ENCODE measurements around the gene GZMA. TPM values are rescaled to one million over a fixed set of nuclear protein-coding genes. Genes with fewer than 3 reads are reported as not detected.
"Not testable (repeated sequence)": the region's sequence is repeated elsewhere in the genome, so short reads cannot be mapped to it uniquely, and the experiment has no call there.

The GZMA gene
- total and polyA plus RNA-seq, 2 donors = 1.4 to 1.7 TPM

DNA sequence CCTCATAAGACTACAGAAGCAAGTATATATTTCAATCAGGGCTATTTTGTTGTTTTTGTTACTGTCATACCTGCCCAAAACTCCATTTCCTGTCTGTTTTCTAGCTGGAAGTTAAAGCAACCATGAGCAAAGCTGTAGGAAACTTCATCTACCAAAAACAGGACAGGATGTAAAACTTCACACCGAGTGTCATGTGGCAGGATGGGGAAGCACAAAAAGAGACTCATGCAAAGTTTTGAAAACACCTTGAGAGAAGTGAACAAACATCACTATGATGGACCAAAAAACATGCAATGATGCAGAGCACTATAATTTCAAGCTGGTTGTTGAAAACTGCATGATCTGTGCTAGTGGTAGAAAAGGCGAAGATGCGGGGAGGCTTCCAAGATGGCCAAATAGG, 6.3 kb upstream of the GZMA start:
- Histone ChIP-seq H3K36me3 (ENCODE audit: insufficient read depth) (no peaks in the 10 kb centered on the region), H3K4me3 (ENCODE audit: low read depth, low read length) (no peak overlapping the region), H3K27ac (ENCODE audit: low read depth) (no peak overlapping the region), H3K4me1 (ENCODE audit: insufficient read depth) (no peaks in the 10 kb centered on the region)
- no peak for DNase-seq (ENCODE audit: extremely low spot score)
- WGBS = 73% methylated on average over 3 of the region's 3 CpGs

GRCh38 chr5:55096861-55097260, 5.6 kb upstream of the GZMA start:
- no peaks in the 10 kb centered on the region for H3K4me1 ChIP-seq (ENCODE audit: insufficient read depth)
- no peaks in the 10 kb centered on the region for H3K36me3 ChIP-seq (ENCODE audit: insufficient read depth)
- no peak overlapping the region for H3K27ac ChIP-seq (ENCODE audit: low read depth)
- H3K4me3 ChIP-seq (ENCODE audit: low read depth, low read length) = no peak overlapping the region
- WGBS = 76% methylated on average over 6 of the region's 6 CpGs
- DNase-seq (ENCODE audit: extremely low spot score) = no peak

DNA sequence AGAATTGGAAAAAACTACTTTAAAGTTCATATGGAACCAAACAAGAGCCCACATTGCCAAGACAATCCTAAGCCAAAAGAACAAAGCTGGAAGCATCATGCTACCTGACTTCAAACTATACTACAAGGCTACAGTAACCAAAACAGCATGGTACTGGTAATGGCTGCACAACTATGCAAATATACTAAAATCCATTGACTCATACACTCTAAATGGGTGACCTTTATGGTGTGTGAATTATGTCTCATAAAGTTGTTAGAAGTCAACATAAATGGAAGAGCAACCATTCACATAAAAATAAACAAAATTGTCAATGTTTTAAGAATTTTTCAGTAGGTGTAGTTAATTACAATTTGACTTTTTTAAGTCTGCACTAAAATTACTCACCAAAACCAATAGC, 1.3 kb upstream of the GZMA start:
- DNase-seq (ENCODE audit: extremely low spot score); H3K27ac ChIP-seq (ENCODE audit: low read depth); H3K36me3 ChIP-seq (ENCODE audit: insufficient read depth); H3K4me1 ChIP-seq (ENCODE audit: insufficient read depth); H3K4me3 ChIP-seq (ENCODE audit: low read depth, low read length): not testable (repeated sequence)

DNA sequence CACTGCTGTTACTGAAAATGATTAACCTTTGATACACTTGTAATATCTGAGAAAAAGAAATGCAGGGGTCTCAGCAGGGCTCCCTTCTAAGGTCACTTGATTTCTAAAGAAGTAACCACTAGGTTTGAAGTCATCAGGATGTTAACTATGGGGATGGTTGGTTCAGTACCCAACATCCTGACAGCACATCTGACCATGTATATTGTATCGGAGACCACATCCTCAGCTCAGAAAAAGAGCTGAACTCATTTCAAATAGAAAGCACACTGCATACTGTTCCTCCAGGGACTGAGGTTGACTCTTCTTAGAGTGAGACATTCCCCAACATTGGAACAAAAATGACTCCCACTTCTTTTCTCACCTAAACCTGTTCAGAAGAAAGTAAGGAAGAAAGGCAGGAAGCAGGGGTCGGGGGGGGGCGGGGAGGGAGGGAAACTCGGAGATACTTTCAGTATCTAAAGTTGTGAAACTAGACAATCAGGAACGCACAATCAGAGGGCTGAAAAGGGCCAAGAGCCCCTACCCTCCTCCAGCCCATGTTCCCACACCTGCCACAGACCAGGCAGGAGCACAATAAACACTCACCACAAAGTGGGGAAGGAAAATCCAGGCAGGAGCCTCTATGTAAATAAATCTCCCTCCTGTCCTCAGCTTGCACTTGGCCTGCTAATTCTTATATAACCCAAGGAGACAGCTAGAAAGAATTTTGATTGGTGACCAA, 730 bp upstream of the GZMA start:
- no peaks in the 10 kb centered on the region for H3K4me1 ChIP-seq (ENCODE audit: insufficient read depth)
- no peak overlapping the region for H3K27ac ChIP-seq (ENCODE audit: low read depth)
- 68% methylated on average over 5 of the region's 5 CpGs for WGBS
- DNase-seq (ENCODE audit: extremely low spot score) = no peak
- H3K36me3 ChIP-seq (ENCODE audit: insufficient read depth) = no peaks in the 10 kb centered on the region
- no peak overlapping the region for H3K4me3 ChIP-seq (ENCODE audit: low read depth, low read length)

GRCh38 chr5:55104036-55104772, 1.8 kb downstream of the GZMA start:
- 87% methylated on average over 2 of the region's 2 CpGs for WGBS
- no peak for DNase-seq (ENCODE audit: extremely low spot score)
- Histone ChIP-seq H3K27ac (ENCODE audit: low read depth) (no peak overlapping the region), H3K4me3 (ENCODE audit: low read depth, low read length) (no peak overlapping the region), H3K36me3 (ENCODE audit: insufficient read depth) (no peaks in the 10 kb centered on the region), H3K4me1 (ENCODE audit: insufficient read depth) (no peaks in the 10 kb centered on the region)

DNA sequence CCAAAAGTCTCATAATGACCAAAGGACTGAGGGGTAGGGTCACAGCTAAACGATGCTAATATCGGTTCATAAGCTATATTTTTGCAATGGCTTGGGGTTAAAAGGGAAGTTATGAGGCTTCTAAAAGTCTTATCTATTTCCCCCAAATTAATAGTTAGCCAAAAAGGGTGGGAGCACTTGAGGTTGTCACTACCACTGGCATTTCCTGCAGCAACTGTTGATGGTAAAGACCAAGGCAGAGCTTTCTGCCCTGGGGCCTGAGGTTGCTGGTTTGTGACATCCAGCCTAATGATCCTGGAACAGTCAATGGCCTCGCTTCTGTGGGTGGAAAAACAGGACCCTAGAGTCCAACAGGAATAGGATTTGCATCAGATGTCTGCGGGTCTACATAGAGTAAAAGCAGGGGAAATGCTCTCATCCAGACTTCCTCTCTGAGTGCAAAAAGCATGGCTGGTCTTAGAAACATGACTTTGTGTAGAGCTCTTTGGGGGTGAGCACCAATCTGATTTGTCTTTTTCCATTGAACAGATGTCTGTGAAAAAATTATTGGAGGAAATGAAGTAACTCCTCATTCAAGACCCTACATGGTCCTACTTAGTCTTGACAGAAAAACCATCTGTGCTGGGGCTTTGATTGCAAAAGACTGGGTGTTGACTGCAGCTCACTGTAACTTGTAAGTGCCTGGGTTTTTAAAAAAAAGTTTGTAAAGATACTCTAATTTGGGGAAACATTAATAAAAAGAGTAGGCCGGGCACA, 2.7 kb downstream of the GZMA start:
- H3K27ac ChIP-seq (ENCODE audit: low read depth) = no peak overlapping the region
- 81% methylated on average over 5 of the region's 5 CpGs for WGBS
- no peaks in the 10 kb centered on the region for H3K4me1 ChIP-seq (ENCODE audit: insufficient read depth)
- DNase-seq (ENCODE audit: extremely low spot score) = no peak
- H3K36me3 ChIP-seq (ENCODE audit: insufficient read depth) = no peaks in the 10 kb centered on the region
- H3K4me3 ChIP-seq (ENCODE audit: low read depth, low read length) = no peak overlapping the region

GRCh38 chr5:55105976-55106375, 3.5 kb downstream of the GZMA start:
- H3K4me3 ChIP-seq (ENCODE audit: low read depth, low read length) = not testable (repeated sequence)

DNA sequence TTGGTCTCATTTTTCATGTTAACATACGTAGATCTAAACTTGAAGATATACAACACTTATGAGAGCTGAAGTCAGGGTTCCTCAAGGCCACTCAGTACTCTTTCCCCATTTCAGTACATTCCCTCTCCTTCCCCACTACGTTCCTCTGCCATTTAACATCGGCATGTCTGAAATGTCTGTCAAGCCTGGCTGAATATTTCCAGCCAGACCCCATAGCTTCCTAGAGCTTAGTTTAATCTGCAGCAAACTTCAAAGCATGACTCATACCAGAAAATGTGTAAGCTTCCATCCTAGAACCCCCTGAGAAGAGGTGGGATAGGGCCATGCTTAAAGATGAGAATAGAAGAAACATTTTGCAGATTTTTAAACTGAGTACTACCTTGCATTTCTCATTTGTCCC, 6.2 kb downstream of the GZMA start:
- no peak for DNase-seq (ENCODE audit: extremely low spot score)
- Histone ChIP-seq H3K27ac (ENCODE audit: low read depth) (no peak overlapping the region), H3K4me3 (ENCODE audit: low read depth, low read length) (no peak overlapping the region), H3K36me3 (ENCODE audit: insufficient read depth) (no peaks in the 10 kb centered on the region), H3K4me1 (ENCODE audit: insufficient read depth) (no peaks in the 10 kb centered on the region)
- 71% methylated on average over 3 of the region's 3 CpGs for WGBS

More at GRCh38 chr5:55105976-55106375, 3.5 kb downstream of the GZMA start:
- H3K27ac ChIP-seq (ENCODE audit: low read depth); H3K4me1 ChIP-seq (ENCODE audit: insufficient read depth); DNase-seq (ENCODE audit: extremely low spot score); H3K36me3 ChIP-seq (ENCODE audit: insufficient read depth): not testable (repeated sequence)

GRCh38 chr5:55110217-55110616, 7.8 kb downstream of the GZMA start:
- no peak for DNase-seq (ENCODE audit: extremely low spot score)
- WGBS = 79% methylated on average over 2 of the region's 2 CpGs
- no peak overlapping the region for H3K27ac ChIP-seq (ENCODE audit: low read depth)
- H3K4me3 ChIP-seq (ENCODE audit: low read depth, low read length) = no peak overlapping the region
- H3K4me1 ChIP-seq (ENCODE audit: insufficient read depth) = no peaks in the 10 kb centered on the region
- H3K36me3 ChIP-seq (ENCODE audit: insufficient read depth) = no peaks in the 10 kb centered on the region

DNA sequence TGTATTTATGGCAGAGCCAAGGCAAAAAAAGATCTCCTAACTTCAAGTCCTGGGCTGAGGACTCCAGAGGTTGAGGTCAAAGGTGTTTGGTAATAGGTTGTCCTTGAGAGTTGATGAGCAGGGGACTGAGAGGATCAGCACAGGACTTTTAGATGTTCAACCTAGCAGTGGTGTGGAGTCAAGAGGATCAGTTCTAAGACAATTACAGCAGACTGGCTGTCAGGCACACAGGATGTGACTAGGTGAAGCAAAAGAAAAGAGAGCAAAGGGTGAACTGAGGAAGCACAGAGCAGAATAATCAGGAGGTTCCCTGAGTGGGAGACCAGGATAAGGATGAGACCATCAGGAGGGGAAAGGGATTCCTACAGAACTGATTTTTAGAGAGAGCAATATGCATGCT, 10.9 kb downstream of the GZMA start:
- Histone ChIP-seq H3K4me1 (ENCODE audit: insufficient read depth) (no peaks in the 10 kb centered on the region), H3K36me3 (ENCODE audit: insufficient read depth) (no peaks in the 10 kb centered on the region), H3K4me3 (ENCODE audit: low read depth, low read length) (no peak overlapping the region), H3K27ac (ENCODE audit: low read depth) (no peak overlapping the region)
- no peak for DNase-seq (ENCODE audit: extremely low spot score)

DNA sequence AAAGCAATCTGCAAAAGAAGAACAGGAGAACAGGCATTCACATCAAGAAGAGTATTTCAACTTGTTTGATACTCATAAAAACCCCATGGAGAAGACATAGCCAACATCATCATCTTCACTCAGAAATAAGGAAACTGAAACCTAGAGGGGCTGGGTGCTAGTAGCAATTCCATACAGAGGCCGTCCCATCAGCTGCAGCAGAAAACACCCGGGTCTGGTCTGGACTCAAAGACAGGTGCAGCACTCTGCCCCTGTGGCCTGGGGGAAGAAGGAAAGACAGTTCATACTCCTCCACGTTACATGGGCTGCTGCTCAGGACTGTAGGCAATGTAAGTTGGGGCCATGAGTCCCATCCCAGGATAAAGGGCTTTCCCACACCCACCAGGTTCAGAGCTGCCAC, 11.6 kb downstream of the GZMA start:
- Histone ChIP-seq H3K36me3 (ENCODE audit: insufficient read depth) (no peaks in the 10 kb centered on the region), H3K4me1 (ENCODE audit: insufficient read depth) (no peaks in the 10 kb centered on the region), H3K4me3 (ENCODE audit: low read depth, low read length) (no peak overlapping the region), H3K27ac (ENCODE audit: low read depth) (no peak overlapping the region)
- no peak for DNase-seq (ENCODE audit: extremely low spot score)
- WGBS = 81% methylated on average over 3 of the region's 3 CpGs

- no peak overlapping the region for H3K27ac ChIP-seq (ENCODE audit: low read depth)
- H3K36me3 ChIP-seq (ENCODE audit: insufficient read depth) = no peaks in the 10 kb centered on the region
- no peak overlapping the region for H3K4me3 ChIP-seq (ENCODE audit: low read depth, low read length)
- WGBS = 72% methylated on average over 3 of the region's 3 CpGs
- no peak for DNase-seq (ENCODE audit: extremely low spot score)
- no peaks in the 10 kb centered on the region for H3K4me1 ChIP-seq (ENCODE audit: insufficient read depth)
These were observed 20.9 kb downstream of the GZMA start for GRCh38 chr5:55123365-55123764.

DNA sequence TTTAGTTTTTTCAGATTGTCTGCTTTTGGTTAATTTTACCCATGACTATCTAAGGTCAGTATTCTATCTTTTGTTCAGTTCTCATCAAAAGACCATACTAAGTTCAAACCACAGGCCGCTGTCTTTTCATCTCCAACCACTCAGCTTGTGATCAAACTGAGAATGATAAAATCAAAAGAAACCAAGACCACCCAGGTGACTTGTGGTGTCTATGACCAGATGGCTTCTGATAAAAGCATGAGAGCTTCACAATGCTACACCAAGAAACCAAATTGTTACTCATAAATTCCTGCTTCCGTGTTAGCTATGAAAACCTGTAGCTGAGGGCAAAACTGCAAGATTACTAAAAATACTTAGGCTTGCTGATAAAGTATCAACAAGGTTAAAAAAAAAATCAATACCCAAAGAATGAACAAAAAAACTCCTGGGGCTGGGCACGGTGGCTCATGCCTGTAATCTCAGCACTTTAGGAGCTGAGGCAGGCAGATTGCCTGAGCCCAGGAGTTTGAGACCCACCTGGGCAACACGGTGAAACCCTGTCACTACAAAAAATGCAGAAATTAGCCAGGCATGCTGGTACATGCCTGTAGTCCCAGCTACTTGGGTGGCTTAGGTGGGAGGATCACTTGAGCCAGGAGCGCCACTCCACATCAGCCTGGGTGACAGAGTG, 31.7 kb downstream of the GZMA start:
- 61% methylated on average over 5 of the region's 5 CpGs for whole genome bisulfite sequencing
- H3K4me1 ChIP-seq (ENCODE audit: insufficient read depth) = no peaks in the 10 kb centered on the region
- no peak for DNase-seq (ENCODE audit: extremely low spot score)
- H3K4me3 ChIP-seq (ENCODE audit: low read depth, low read length) = no peak overlapping the region
- no peak overlapping the region for H3K27ac ChIP-seq (ENCODE audit: low read depth)
- H3K36me3 ChIP-seq (ENCODE audit: insufficient read depth) = no peaks in the 10 kb centered on the region
